Fibroblast of skin of right biceps (primary cell): Measurements from ENCODE around the gene MTR.
A peak's percentile ranks its signal among the peaks of the same experiment; 100 is the strongest.
"Not testable (repeated sequence)": the region's sequence is repeated elsewhere in the genome, so short reads cannot be mapped to it uniquely, and the experiment has no call there.

ENCODE experiments used
- DNase-seq: peaks from one replicate; pipeline ENCODE4 v3.0.0-alpha.2; 2013

The MTR gene

DNA sequence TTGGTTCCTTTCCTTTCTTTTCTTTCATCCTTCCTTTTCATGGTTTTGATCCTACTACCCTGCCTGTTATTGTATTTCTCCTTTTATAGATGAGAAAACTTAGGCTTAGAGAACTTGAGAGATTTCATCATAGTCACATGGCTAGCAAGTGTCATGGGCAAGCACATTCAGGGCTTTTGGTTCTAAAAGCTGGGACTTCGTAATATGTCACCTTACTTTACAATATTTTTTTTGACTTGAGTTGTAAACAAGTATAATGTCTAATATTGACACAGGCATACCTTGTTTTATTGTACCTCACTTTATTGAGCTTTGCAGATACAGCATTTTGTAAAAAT lies 70.7 kb downstream of the MTR start:
- DNase-seq, result no peak

DNA sequence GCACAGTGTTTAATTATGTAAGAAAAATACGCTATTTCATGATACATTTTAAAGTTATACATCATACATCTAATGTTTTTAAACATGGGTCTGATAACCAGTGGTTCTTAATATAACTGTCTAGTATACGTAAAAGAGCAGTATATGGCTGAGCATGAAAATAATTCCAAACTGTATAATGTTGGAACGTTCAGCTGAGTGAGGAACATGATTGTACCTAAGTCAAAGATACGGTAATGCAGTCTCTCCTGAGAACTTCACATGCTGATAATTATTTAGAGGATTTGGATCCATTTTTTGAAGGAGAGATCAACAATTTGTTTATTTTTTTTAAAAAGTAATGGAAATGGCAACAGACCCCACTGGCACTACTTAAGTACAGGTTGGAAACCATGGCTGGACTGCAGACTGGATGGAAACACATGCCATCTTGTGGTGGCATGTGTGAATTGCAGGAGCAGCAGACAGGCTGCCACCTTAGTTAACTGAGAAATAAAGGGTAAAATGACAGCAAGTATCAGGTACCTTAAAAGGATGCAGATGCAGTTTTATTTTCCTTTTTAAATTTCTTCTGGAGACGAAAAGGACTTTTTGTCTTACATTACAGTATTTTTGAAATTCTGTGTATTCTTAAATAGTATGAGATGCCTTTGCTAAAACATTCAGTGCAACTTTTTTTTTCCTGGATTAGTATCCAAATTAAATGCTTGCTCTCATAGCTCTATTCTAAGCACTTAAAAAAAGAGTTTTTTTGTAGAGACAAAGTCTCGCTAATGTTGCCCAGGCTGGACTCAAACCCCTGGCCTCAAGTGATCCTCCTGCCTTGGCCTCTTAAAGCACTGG lies 73.8 kb downstream of the MTR start:
- peak; percentile 47 for DNase-seq

DNA sequence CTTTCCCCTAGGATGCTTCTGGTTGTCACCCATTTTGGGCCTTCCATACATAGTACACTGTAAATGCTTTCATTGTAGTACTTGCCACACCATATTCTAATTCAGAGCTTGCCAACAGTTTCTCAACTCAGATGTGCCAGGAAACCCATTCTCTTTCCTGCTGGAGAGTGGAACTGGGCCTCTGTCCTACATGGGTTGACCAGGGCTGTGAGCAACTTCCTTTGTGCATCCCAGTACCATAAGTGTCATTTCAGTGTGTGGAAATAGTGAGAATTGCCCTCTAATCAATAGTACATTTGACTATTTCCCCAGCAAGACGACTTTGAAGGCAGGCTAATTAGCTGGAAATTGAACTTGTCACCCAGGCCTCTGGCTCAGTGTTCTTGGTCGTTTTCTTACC lies 74.8 kb downstream of the MTR start:
- no peak for DNase-seq

DNA sequence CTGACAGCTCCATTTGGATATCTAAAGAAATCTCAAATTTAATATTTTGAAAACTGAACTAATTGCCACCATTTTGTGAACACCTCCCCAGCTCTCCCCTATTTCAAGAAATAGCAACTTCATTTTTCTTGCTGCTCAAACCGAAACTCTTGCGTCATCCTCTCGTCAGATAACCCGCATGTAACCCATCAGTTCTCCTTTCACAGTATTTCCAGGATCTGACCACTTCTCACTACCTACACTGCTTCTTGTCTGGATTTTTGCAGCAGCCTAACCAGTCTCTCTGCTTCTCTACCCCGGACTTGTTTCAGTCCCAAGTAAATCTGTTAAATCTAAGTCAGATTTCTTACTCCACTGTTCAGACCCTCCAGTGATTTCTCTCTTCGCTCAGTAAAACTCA lies 75.6 kb downstream of the MTR start:
- no peak for DNase-seq

DNA sequence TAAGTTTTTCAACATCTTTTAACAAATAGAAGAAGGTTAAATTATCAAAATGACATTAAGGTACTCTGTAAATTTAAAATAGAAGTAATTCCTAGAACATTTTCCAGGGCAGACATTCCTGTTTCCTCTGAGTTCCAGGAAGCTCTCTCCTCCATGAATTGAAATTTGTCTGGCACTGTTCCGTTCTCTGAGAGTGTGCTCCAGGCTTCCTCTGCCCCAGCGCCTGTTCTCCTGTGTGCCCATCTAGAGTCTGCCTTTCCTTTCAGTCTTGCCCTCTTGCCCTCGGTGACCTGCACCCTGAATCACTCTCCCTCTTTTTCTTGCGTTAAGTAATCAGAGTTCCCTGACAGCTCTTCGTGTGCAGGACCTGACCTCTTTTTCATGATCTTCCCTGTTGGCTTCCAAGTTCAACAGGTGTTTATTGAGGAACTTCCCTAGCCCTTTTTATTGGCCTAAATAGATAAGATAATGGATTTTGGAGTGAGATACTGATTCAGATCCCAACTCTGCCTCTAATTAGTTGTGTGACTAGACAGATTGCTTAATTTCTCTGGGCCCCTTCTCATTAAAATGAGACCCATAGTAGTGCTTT lies 77.1 kb downstream of the MTR start:
- DNase-seq, result no peak

DNA sequence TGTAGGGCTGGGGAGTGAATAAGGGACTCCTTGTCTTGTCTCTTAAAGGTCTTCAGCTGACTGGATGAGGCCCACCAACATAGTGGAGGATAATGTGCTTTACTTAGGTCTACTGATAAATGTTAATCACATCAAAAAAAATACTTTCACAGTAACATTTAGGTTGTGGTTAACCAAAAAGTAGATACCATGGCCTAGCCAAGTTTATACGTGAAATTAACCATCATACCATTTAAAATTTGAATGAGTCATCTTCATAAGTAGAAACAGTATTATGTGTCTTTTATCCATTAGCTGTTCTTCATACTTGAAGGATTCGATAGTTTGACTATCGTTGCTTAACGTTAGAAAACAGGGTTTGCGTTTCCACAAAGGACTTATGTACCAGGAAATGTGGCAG lies 80.9 kb downstream of the MTR start:
- peak; percentile 39 for DNase-seq

DNA sequence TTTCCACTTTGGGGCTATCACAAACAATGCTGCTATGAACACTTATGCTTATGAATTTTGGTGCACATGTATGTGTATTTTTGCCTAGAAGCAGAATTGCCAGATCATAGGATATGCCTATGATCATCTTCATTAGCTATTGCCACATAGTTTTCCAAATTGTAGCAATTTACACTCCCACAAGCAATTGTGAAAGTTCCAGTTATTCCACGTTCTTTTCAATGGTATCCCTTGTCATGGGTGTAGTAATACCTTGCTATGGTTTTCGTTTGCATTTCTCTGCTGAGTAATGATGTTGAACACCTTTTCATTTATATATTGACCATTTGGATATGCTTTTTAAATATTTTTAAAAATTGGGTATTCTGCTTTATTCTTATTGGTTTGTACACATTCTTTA lies 82.6 kb downstream of the MTR start:
- DNase-seq, result no peak

DNA sequence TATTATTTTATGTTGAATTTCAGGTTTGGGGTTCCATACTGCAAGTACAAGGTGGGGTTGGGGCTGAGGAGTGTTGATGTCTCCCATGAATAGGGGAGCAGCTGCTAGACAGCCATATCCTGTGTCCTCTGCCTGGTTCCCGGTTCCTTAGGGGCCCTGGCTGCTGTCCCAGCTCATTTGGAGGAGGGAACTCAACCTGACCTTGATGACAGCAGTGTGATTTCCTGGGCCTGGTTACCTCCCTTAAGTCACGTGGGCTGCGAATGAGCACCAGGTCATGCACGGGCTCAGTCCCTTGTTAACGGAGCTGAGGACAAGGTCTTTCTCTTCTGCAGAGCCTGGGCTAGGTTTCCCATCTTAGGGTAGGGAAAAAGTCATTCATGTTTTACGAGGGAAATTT lies 85.1 kb downstream of the MTR start:
- no peak for DNase-seq

DNA sequence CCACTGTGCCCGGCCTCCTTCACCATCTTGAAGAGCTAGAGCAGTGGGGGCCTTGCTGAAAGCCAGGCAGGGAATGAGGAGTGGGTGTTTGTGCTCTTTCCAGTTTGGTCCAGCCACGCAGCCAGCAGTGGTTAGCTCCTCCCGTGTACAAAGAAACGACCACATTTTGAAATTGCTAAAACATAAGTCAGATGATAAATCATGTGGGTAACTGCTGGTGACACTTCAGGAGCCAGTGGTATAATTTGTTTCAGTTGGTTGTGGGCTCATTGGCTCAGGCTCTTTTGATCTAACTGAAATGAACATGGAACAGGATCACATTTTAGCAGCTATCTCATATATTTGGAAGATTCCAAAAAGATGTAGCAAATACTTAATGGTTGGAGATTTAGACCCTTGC lies 87.6 kb downstream of the MTR start:
- DNase-seq, result peak; percentile 32

DNA sequence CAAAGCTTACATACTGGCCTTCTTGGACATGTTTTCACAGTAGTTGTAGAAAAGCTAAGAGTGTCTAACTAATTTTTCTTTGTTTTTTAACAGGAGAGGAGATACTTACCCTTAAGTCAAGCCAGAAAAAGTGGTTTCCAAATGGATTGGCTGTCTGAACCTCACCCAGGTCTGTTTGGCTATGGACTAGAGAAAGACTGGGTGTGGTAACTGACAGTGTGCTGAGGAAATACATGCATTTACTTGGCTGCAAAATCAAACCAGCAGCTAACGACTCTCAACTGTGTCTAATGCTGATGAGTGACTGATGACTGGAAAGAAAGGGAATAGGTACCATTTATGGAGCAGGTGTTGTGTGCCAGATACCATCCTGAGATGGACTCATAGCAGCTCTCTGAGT lies 91.1 kb downstream of the MTR start:
- no peak for DNase-seq

DNA sequence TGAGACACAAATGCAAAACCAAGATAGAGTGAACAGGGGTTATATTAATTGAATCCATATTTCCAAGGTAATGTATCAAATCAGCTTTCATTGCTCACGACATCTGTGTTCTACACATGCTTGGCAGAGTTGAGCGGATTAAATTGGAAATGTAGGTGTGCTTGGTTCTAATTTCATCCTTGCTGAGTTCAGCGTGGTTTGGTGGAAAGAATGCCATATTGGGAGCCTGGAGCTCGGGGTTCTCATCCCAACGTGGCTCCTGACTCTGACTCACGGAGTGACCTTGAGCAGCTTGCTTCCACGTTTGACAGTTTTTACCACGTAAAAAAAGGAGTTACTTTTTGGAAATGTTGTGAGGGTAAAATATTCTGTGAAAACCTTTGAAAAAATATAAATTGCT lies 92.0 kb downstream of the MTR start:
- DNase-seq, result no peak

DNA sequence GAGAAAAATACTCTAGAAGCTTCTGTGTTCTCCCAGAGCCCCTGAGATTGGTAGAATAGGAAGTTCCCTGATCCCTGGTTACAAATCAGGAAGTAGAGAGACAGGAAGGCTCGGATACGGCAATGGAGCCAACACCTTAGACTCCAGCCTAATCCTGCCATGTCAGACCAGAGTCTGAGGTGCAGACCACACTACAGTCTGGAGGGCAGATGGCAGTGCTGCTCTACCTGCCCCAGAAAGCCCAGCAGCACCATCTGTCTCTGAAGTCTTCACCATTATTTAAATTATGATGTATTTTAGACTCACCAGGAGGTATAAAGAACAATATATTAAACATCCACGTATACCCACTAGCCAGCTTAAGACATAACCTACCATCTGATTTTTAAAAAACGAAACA lies 93.0 kb downstream of the MTR start:
- DNase-seq, result no peak

DNA sequence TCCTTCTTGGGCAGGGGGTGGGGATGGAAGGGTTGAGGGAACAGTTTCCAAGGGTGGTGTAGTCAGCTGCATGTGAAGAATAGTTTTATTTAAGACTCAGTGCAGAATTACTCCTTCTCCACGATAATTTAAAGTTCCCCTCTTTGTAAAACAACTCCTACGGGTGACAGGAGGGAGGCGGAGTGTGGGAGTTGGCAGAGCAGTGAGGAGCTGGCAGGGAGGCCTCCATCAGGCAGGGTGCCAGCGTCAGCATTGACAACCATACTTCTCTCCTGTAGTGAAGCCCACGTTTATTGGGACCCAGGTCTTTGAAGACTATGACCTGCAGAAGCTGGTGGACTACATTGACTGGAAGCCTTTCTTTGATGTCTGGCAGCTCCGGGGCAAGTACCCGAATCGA lies 93.8 kb downstream of the MTR start:
- no peak for DNase-seq

DNA sequence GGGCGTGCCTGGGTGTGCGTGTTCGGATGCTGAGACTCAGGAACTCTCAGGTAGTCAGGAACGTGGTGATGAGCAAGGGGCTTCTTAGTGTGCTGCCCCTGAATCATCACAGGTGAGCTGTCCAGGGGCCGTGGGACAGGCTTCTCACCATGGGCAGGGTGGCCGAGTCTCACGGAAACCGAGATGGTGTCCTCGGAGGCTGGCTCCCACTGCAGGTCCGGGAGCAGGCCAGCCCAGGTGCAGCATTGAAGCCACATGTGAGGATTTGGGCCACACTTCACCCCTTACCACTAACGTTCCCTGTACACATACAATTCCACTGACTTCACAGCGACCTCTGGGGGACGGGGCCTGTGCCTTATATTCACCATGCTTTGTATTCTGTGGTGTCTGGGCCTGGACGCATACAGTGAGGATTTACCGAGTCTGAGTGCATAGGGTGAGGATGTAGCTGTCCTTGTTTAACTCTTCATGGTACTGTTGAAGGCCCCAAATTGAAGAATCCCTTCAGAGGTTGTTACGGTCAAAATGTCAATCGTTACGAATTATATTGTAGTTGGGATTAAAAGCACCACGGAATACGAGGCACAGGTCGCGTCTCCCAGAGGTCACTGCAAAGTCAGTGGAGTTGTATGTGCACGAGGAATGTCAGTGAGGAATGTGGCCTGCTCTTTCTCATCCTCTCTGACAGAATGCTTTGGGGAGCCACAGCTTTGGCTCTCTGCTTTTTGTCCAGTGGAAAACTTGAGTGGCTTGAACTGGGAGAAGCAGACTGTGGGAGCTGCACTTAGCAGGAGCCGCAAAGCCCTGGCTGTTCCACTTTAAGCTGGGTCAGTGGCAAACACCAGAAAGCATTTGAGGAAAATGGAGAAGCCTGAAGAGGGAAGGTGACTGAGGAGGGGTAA lies 95.3 kb downstream of the MTR start:
- DNase-seq, result no peak

DNA sequence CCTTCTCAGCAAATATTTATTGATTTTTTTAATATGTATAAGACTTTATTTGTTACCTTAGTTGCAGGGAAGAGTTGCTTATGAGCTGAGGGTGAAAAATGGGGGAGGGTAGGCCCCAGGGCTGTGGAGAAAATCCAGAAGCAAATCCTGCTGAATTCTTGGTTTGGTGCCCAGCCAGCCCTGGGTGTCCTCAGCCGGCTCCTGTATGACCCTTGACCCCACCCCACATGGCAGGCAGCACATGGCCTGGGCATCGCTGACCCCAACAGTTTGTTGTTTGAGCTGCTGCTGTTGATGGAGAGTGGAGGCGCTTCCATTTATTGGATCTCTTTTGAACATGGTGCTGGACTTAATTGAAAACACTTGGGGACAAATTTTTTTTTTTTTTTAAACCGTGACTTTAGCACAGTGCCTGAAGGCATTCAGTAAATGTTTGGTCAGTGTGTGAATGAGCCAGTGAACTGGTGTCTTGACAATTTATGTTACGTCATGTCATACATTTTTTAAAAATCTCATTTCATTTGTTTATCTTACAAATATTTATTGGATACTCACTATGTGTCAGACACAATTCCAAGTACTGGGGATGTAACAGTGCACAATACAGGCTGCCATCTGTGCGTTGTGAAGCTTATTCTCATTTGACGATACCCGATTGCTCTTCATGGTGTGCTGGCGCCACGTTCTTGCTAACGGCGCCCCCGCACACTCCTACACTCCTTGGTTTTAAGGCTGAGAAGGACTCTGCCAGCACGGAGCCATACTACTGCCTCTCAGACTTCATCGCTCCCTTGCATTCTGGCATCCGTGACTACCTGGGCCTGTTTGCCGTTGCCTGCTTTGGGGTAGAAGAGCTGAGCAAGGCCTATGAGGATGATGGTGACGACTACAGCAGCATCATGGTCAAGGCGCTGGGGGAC lies 98.8 kb downstream of the MTR start:
- peak; percentile 38 for DNase-seq

DNA sequence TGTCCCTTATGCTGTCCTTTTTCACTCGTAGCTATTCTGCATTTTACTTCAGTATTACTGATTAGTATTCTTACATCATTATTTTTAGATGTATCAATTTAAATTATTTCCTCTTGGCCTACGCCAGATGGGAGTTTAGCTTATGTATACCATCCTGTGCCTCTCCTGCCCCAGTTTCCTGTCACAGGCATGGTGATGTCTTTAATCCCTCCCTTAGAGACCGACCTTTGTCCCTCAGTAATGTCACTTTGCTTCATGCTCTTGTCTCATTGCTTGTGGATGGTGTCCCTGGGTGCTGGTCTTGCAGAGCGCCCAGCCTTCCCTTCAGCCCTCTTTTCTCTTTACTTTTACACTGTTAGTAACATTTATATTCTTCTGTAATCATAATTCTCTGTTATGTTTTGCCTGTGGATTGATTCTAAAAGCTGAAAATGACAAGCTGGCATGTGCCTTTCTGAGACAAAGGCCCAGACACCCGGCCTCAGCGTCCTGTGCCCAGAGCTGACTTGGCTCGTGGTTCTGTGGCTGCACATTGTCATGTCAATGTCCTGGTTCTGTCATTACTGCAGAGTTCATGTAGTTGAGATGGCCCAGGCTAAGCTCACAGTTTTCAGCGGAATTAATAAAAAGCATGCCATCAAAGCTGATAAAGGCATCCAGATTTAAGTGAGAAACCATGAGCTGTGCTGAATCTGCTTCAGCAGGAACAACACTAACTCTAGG lies 100.7 kb downstream of the MTR start:
- DNase-seq, result no peak

DNA sequence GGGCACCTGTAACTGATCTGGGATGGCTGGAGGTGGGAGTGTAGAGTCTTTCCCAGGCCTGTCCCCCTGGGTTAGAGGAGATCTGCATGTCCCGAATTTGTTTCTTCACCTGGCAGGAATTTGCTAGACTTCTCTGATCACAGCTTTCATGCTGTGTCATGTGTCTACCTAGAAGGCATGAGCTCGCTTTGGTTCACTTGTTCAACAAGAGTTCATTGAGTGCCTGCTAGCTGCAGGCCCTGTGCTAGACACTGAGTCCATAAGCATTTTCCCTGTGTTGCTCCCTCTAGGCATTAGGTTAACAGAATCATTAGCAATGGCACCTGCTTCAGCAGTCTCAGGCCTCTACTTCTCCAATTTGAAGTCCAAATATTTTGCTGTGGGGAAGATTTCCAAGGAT lies 101.6 kb downstream of the MTR start:
- no peak for DNase-seq

DNA sequence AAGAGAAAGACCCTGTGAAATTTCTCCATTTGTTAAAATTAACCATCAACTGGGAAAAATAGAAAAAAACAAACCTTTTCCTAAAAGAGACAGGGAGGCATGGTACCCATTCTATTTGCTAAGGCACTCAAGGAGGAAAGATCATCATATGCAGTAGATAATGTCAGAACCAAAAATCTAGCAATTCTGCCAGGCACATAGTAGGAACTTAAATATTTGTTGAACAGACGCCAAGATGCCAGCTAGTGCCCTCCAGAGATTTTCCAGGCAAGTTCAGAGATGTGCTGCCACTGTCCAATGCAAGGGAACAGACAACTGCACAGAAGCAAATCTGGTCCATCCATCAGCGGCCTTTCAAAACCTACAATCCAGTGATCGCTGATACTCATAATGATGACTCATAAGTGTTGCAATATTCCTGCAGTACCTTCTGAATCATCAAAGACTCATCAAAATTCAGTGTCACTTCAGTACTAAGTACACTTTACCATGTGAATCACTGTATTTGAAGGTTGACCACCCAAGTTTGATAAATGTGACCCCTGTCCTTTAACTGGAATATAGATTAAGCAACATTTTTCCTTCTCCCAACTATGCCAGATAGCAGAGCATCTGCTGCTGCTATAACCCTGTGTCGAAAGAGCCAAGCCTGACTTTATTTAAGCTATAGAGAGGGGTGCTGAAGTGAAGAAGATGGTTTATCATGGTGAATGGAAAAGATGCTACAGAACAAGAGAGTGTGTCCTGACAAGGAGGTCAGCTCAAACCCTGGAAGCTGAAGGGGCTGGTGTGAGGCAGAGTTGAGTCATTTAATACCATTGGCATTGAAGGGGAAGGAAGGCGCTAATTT lies 110.0 kb downstream of the MTR start:
- DNase-seq, result peak; percentile 94

DNA sequence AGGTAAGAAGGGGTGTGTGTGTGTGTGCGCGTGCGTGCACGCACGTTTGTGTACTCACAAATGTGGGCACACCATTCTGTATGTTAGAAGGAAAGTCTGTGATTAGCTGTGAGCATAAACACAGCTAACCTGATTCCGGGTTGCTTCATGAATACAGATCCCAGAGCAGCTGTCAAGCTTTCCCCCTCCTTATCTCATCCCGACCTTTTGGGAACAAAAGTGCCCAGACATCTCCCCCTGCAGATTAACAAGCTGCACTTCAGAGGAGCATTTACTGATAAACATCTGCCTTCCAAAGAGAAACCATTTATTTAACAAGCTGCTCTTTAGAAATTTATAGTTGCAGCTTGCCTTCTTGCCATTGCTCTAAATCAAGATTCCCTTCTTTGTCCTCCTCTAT lies 112.1 kb downstream of the MTR start:
- DNase-seq, result no peak

DNA sequence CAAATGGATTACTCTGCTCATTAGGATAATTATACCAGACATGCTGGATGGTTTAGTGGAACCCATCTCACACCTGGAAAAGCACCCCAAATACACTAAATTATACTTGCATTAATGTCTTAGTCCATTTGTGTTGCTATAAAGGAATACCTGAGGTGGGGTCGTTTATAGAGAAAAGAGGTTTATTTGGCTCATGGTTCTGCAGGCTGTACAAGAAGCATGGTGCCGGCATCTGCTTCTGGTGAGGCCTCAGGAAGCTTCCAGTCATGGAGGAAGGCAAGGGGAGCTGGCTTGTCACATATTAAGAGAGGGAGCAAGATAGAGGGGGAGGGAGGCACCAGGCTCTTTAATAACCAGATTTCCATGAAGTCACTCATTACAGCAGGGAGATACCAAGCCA lies 113.6 kb downstream of the MTR start:
- DNase-seq, result no peak

DNA sequence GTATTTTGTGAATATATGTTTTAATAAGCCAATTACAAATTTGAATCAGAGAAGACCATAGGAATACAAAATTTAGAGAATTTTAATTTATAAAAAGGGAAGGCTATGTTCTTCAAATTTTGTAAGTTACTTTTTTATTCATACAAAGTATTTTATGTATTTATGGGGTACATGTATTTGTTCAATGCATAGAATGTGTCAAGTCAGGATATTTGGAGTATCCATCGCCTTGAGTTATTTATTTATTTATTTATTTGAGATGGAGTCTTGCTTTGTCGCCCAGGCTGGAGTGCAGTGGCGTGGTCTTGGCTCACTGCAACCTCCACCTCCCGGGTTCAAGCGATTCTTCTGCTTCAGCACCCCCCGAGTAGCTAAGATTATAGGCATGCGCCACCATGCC lies 116.0 kb downstream of the MTR start:
- DNase-seq, result not testable (repeated sequence)
